Spleen (tissue), 7 donors: ENCODE results near the gene STAG1.

ENCODE experiments used
- POLR2A ChIP-seq, 3 donors: fragments of 450-650 bp; IDR thresholded peaks; one replicate each; pipeline ENCODE4 v1.5.1; 2017; ENCODE audit warnings: antibody characterized with exemption in 3 of 3, mild to moderate bottlenecking in 1 of 3
- POLR2AphosphoS5 ChIP-seq, 3 donors: sonication (generic); formaldehyde crosslinking; IDR thresholded peaks; one replicate each; pipeline ENCODE4 v1.5.1; 2017; ENCODE audit warnings: antibody characterized with exemption in 3 of 3
- TF ChIP-seq, protein P1 (sequence below), 11 experiments: fragments of 200-600 bp in 7 of 11; fragments of 450-650 bp in 4 of 11; sonication (generic) in 4 of 11; IDR thresholded peaks in 8 of 11; conservative IDR thresholded peaks in 3 of 11; 1 replicate in 7 of 11; 2 replicates in 4 of 11; pipeline versions ENCODE4 v1.4.0 to v1.8.0; 2016 to 2021; ENCODE audit warnings: antibody characterized with exemption in 11 of 11, inconsistent platforms in 4 of 11, mild to moderate bottlenecking in 1 of 11
- donor health status: DM: no; HTN: no; CAD: no; lungs with moderate emphysema.
- donor health status: DM: no; HTN: no; CAD: no.
- donor health status: DM: no; HTN: no; CAD: no.

DNA sequence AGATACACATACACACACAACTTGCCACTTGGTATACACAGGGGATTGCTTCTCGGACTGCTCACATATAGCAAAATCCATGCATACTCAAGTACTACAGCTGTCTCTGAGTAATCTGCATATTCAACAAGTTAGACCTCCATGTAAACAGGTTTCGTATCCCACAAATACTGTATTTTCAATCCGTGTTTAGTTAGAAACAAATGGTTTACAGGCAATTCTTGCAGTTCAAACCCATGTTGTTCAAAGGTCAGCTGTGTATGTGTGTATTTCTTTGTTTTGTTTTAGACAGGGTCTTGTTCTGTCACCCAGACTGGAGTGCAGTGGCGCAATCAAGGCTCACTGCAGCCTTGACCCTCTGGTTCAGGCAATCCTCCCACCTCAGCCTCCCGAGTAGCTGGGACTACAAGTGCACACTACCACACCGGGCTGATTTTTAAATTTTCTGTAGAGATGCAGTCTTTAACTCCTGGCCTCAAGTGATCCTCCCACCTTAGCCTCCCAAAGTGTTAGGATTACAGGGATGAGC lies 253.2 kb downstream of the STAG1 start:
- TF ChIP-seq, protein P1, sequence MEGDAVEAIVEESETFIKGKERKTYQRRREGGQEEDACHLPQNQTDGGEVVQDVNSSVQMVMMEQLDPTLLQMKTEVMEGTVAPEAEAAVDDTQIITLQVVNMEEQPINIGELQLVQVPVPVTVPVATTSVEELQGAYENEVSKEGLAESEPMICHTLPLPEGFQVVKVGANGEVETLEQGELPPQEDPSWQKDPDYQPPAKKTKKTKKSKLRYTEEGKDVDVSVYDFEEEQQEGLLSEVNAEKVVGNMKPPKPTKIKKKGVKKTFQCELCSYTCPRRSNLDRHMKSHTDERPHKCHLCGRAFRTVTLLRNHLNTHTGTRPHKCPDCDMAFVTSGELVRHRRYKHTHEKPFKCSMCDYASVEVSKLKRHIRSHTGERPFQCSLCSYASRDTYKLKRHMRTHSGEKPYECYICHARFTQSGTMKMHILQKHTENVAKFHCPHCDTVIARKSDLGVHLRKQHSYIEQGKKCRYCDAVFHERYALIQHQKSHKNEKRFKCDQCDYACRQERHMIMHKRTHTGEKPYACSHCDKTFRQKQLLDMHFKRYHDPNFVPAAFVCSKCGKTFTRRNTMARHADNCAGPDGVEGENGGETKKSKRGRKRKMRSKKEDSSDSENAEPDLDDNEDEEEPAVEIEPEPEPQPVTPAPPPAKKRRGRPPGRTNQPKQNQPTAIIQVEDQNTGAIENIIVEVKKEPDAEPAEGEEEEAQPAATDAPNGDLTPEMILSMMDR (IDR thresholded peaks at IDR 0.05 in 8 of 11, conservative IDR thresholded peaks at IDR 0.05 in 3 of 11) = no peak
- TF ChIP-seq POLR2A (IDR thresholded peaks at IDR 0.05) = no peak
- no peak for TF ChIP-seq POLR2AphosphoS5 (IDR thresholded peaks at IDR 0.05)
